ENCODE measurements around the gene SNORC. TPM values are rescaled to one million over a fixed set of nuclear protein-coding genes. Genes with fewer than 3 reads are reported as not detected.
"Not testable (repeated sequence)": the region's sequence is repeated elsewhere in the genome, so short reads cannot be mapped to it uniquely, and the experiment has no call there.

The SNORC gene
- total RNA-seq, 5 donors from 2014 or later (not counting 1 experiment from before 2014, with no cell fraction given): 0.96 to 4.1 (median 3.2) TPM

DNA sequence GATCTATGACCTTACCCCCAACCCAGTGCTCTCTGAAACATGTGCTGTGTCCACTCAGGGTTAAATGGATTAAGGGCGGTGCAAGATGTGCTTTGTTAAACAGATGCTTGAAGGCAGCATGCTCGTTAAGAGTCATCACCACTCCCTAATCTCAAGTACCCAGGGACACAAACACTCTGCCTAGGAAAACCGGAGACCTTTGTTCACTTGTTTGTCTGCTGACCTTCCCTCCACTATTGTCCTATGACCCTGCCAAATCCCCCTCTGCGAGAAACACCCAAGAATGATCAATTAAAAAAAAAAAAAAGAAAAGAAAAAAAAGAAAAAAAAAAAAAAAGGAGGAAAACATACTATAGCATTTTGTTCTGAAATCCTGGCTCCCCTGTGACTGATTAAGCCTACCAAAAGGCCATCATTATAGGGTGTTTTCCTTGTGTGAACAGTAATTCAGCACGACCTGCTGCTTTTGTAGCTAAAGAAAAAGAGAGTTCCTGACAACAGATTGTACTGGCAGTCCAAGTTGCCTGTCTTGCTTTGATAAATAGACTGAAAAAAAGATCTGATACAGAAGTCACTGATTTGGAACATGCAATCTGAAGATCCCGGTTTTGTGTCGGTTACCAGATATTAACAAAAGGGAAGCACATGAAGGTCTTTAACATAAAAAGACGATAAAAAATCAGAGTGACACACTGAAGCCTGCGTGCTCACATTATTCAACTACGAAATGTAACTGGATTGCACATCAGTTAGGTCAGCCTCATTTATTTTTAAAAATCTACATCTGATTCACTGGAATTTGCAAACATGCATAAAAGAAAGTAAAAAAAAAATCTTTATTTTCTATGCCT is 37.0 kb downstream of the SNORC start:
- peaks cover 5 to 16% (median 14%) of the 10 kb centered on the region in 3 donors for H3K9me3 Mint-ChIP-seq
- POLR2A ChIA-PET, CTCF ChIA-PET: not testable (repeated sequence)

GRCh38 chr2:232907718-232908085 is 37.6 kb downstream of the SNORC start:
- H3K4me1 Mint-ChIP-seq; H3K4me1 ChIP-seq (ENCODE audit: control insufficient read depth in 1 of 2, extremely low read depth in 1 of 2, insufficient read depth in 2 of 2, low read length in 2 of 2); H3K27ac ChIP-seq (ENCODE audit: low read length); H3K4me3 Mint-ChIP-seq; ATAC-seq (replicated peaks in 1 of 4); CTCF ChIA-PET; POLR2A ChIA-PET; H3K36me3 ChIP-seq (ENCODE audit: control insufficient read depth in 2 of 2, extremely low read depth in 1 of 2, insufficient read depth in 1 of 2, low read length in 1 of 2); H3K4me3 ChIP-seq (ENCODE audit: control insufficient read depth in 1 of 2, extremely low read depth in 1 of 2, low read length in 1 of 2); H3K27me3 ChIP-seq (replicated peaks in 1 of 2; ENCODE audit: control insufficient read depth in 2 of 2, extremely low read depth in 1 of 2, insufficient read depth in 2 of 2, low read length in 1 of 2); H3K27ac Mint-ChIP-seq; H3K9me3 ChIP-seq; H3K36me3 Mint-ChIP-seq; DNase-seq: not testable (repeated sequence)
- peaks cover 5 to 22% (median 18%) of the 10 kb centered on the region in 3 donors for H3K9me3 Mint-ChIP-seq
- no CpG with 5 or more reads among the region's 9 CpGs for WGBS (ENCODE audit: insufficient coverage)
- H3K27me3 Mint-ChIP-seq: peaks cover 13 to 14% of the 10 kb centered on the region in 2 donors

More for the DNA sequence above, 37.0 kb downstream of the SNORC start:
- 94% methylated on average over 2 of the region's 10 CpGs for WGBS (ENCODE audit: insufficient coverage)
- H3K27me3 Mint-ChIP-seq: peaks cover 13 to 14% of the 10 kb centered on the region in 2 donors
- H3K4me1 ChIP-seq (ENCODE audit: control insufficient read depth in 1 of 2, extremely low read depth in 1 of 2, insufficient read depth in 2 of 2, low read length in 2 of 2); H3K4me3 ChIP-seq (ENCODE audit: control insufficient read depth in 1 of 2, extremely low read depth in 1 of 2, low read length in 1 of 2); H3K27ac Mint-ChIP-seq; ATAC-seq (replicated peaks in 1 of 4); H3K9me3 ChIP-seq; DNase-seq; H3K4me1 Mint-ChIP-seq; H3K36me3 Mint-ChIP-seq; H3K27ac ChIP-seq (ENCODE audit: low read length); H3K36me3 ChIP-seq (ENCODE audit: control insufficient read depth in 2 of 2, extremely low read depth in 1 of 2, insufficient read depth in 1 of 2, low read length in 1 of 2); H3K4me3 Mint-ChIP-seq: not testable (repeated sequence)
- peaks cover 4 to 14% of the 10 kb centered on the region in 2 experiments for H3K27me3 ChIP-seq (replicated peaks in 1 of 2; ENCODE audit: control insufficient read depth in 2 of 2, extremely low read depth in 1 of 2, insufficient read depth in 2 of 2, low read length in 1 of 2)

- no peaks in the 10 kb centered on the region for H3K36me3 ChIP-seq (ENCODE audit: control insufficient read depth in 2 of 2, extremely low read depth in 1 of 2, insufficient read depth in 1 of 2, low read length in 1 of 2)
- Mint-ChIP-seq H3K27ac (no peak overlapping the region), H3K4me1 (no peaks in the 10 kb centered on the region), H3K9me3 (peaks cover 5 to 29% (median 18%) of the 10 kb centered on the region in 3 donors), H3K36me3 (peaks cover 4% of the 10 kb centered on the region), H3K27me3 (peaks cover 18 to 20% of the 10 kb centered on the region in 2 donors), H3K4me3 (no peak overlapping the region)
- no peak for DNase-seq
- no peak for ATAC-seq (replicated peaks in 1 of 4)
- CTCF ChIA-PET: no interaction called here
- peaks cover 7% of the 10 kb centered on the region for H3K9me3 ChIP-seq
- POLR2A ChIA-PET: no interaction called here
- H3K27me3 ChIP-seq (replicated peaks in 1 of 2; ENCODE audit: control insufficient read depth in 2 of 2, extremely low read depth in 1 of 2, insufficient read depth in 2 of 2, low read length in 1 of 2): peaks cover 4 to 7% of the 10 kb centered on the region in 2 experiments
- 92% methylated on average over 4 of the region's 6 CpGs for WGBS (ENCODE audit: insufficient coverage)
- H3K4me3 ChIP-seq (ENCODE audit: control insufficient read depth in 1 of 2, extremely low read depth in 1 of 2, low read length in 1 of 2): no peak overlapping the region
- no peaks in the 10 kb centered on the region for H3K4me1 ChIP-seq (ENCODE audit: control insufficient read depth in 1 of 2, extremely low read depth in 1 of 2, insufficient read depth in 2 of 2, low read length in 2 of 2)
- no peak overlapping the region for H3K27ac ChIP-seq (ENCODE audit: low read length)
Observed at GRCh38 chr2:232908695-232909094, 38.6 kb downstream of the SNORC start.

- Histone ChIP-seq H3K27ac (ENCODE audit: low read length) (no peak overlapping the region), H3K4me3 (ENCODE audit: control insufficient read depth in 1 of 2, extremely low read depth in 1 of 2, low read length in 1 of 2) (no peak overlapping the region), H3K27me3 (replicated peaks in 1 of 2; ENCODE audit: control insufficient read depth in 2 of 2, extremely low read depth in 1 of 2, insufficient read depth in 2 of 2, low read length in 1 of 2) (peaks cover 4 to 9% of the 10 kb centered on the region in 2 experiments), H3K36me3 (ENCODE audit: control insufficient read depth in 2 of 2, extremely low read depth in 1 of 2, insufficient read depth in 1 of 2, low read length in 1 of 2) (no peaks in the 10 kb centered on the region), H3K9me3 (peaks cover 7% of the 10 kb centered on the region), H3K4me1 (ENCODE audit: control insufficient read depth in 1 of 2, extremely low read depth in 1 of 2, insufficient read depth in 2 of 2, low read length in 2 of 2) (no peaks in the 10 kb centered on the region)
- ATAC-seq (replicated peaks in 1 of 4): no peak
- no peak overlapping the region for H3K27ac Mint-ChIP-seq
- peaks cover 5 to 29% (median 18%) of the 10 kb centered on the region in 3 donors for H3K9me3 Mint-ChIP-seq
- peaks cover 22 to 29% of the 10 kb centered on the region in 2 donors for H3K27me3 Mint-ChIP-seq
- CTCF ChIA-PET: no interaction called here
- no peak overlapping the region for H3K4me3 Mint-ChIP-seq
- H3K4me1 Mint-ChIP-seq: no peaks in the 10 kb centered on the region
- H3K36me3 Mint-ChIP-seq: peaks cover 4% of the 10 kb centered on the region
- POLR2A ChIA-PET: no interaction called here
- no peak for DNase-seq
- WGBS (ENCODE audit: insufficient coverage): 89% methylated on average over 4 of the region's 6 CpGs
Observed at GRCh38 chr2:232910376-232910775, 40.3 kb downstream of the SNORC start.

- no peak overlapping the region for H3K27ac Mint-ChIP-seq
- no peaks in the 10 kb centered on the region for H3K4me1 Mint-ChIP-seq
- Histone ChIP-seq H3K27ac (ENCODE audit: low read length) (no peak overlapping the region), H3K36me3 (ENCODE audit: control insufficient read depth in 2 of 2, extremely low read depth in 1 of 2, insufficient read depth in 1 of 2, low read length in 1 of 2) (no peaks in the 10 kb centered on the region), H3K27me3 (replicated peaks in 1 of 2; ENCODE audit: control insufficient read depth in 2 of 2, extremely low read depth in 1 of 2, insufficient read depth in 2 of 2, low read length in 1 of 2) (peaks cover 4 to 15% of the 10 kb centered on the region in 2 experiments), H3K4me3 (ENCODE audit: control insufficient read depth in 1 of 2, extremely low read depth in 1 of 2, low read length in 1 of 2) (no peak overlapping the region), H3K4me1 (ENCODE audit: control insufficient read depth in 1 of 2, extremely low read depth in 1 of 2, insufficient read depth in 2 of 2, low read length in 2 of 2) (no peaks in the 10 kb centered on the region), H3K9me3 (peaks cover 7% of the 10 kb centered on the region)
- no peak overlapping the region for H3K4me3 Mint-ChIP-seq
- H3K36me3 Mint-ChIP-seq: peaks cover 4% of the 10 kb centered on the region
- WGBS (ENCODE audit: insufficient coverage): no CpG with 5 or more reads among the region's 1 CpG
- peaks cover 5 to 29% (median 18%) of the 10 kb centered on the region in 3 donors for H3K9me3 Mint-ChIP-seq
- ChIA-PET CTCF (no interaction called here), POLR2A (no interaction called here)
- peaks cover 33 to 39% of the 10 kb centered on the region in 2 donors for H3K27me3 Mint-ChIP-seq
- no peak for ATAC-seq (replicated peaks in 1 of 4)
- DNase-seq: no peak
Observed at GRCh38 chr2:232911712-232912277, 41.7 kb downstream of the SNORC start.

DNA sequence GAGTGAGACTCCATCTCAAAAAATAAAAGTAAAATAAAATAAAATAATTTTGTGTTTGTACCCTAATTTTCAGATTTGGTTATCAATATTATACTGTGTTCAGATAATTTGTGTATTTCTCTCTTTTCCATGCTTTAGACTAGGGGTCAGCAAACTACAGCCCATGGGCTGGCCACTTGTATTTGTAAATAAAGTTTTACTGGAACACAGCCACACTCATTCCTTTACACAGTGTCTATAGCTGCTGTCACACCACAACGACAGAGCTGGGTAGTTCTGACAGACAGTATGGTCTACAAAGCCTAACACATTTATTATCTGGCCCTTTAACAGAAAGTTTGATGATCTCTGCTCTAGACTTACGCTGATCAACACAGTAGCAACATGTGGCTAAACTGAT is 43.8 kb downstream of the SNORC start:
- Mint-ChIP-seq H3K27me3 (peaks cover 40 to 45% of the 10 kb centered on the region in 2 donors), H3K27ac (no peak overlapping the region), H3K36me3 (peaks cover 4% of the 10 kb centered on the region), H3K4me1 (no peaks in the 10 kb centered on the region), H3K9me3 (peaks cover 5 to 29% (median 18%) of the 10 kb centered on the region in 3 donors), H3K4me3 (no peak overlapping the region)
- Histone ChIP-seq H3K9me3 (peaks cover 7% of the 10 kb centered on the region), H3K27me3 (replicated peaks in 1 of 2; ENCODE audit: control insufficient read depth in 2 of 2, extremely low read depth in 1 of 2, insufficient read depth in 2 of 2, low read length in 1 of 2) (peaks cover 4 to 23% of the 10 kb centered on the region in 2 experiments), H3K4me3 (ENCODE audit: control insufficient read depth in 1 of 2, extremely low read depth in 1 of 2, low read length in 1 of 2) (no peak overlapping the region), H3K4me1 (ENCODE audit: control insufficient read depth in 1 of 2, extremely low read depth in 1 of 2, insufficient read depth in 2 of 2, low read length in 2 of 2) (no peaks in the 10 kb centered on the region), H3K27ac (ENCODE audit: low read length) (no peak overlapping the region), H3K36me3 (ENCODE audit: control insufficient read depth in 2 of 2, extremely low read depth in 1 of 2, insufficient read depth in 1 of 2, low read length in 1 of 2) (no peaks in the 10 kb centered on the region)
- DNase-seq (no peak), ATAC-seq (replicated peaks in 1 of 4) (no peak)
- POLR2A ChIA-PET: no interaction called here
- WGBS (ENCODE audit: insufficient coverage): 100% methylated on average over 1 of the region's 2 CpGs
- CTCF ChIA-PET: no interaction called here

Data from T-cell (primary cell).